CD4-positive, alpha-beta T cell (primary cell): ENCODE results near the gene TBX3. TPM values are rescaled to one million over a fixed set of nuclear protein-coding genes. Genes with fewer than 3 reads are reported as not detected.

Source experiments
- ATAC-seq: fragments of 200-7000 bp; cut with Tn5 transposase; one replicate; pipeline ENCODE4 v1.10.0; 2022; ENCODE audit warnings: mild to moderate bottlenecking; ENCODE audit not compliant: poor library complexity
- CTCF ChIA-PET: fragments of 350-600 bp; sonication (Branson Sonifier 250); formaldehyde crosslinking; loops from one replicate; lab custom pipeline; 2021; ENCODE audit warnings: antibody characterized with exemption, inconsistent platforms; lab: Charles Lee
- POLR2A ChIA-PET: fragments of 350-600 bp; sonication (Branson Sonifier 250); formaldehyde crosslinking; loops from one replicate; lab custom pipeline; 2021; ENCODE audit warnings: antibody characterized with exemption, inconsistent platforms; lab: Charles Lee
- DNase-seq, 14 experiments: peaks; one replicate each; pipeline ENCODE4 v3.0.0-alpha.2; 2013 to 2020; ENCODE audit warnings: mixed read lengths in 2 of 14
- H3K27ac ChIP-seq, 2 donors: one replicate each; pipeline versions ENCODE4 v1.5.1 to v1.7.0; 2013; ENCODE audit warnings: low read length in 2 of 2, low read depth in 1 of 2, mild to moderate bottlenecking in 1 of 2
- H3K27me3 ChIP-seq, 2 experiments: 1 replicate in 1 of 2; 2 replicates in 1 of 2; pipeline versions ENCODE4 v1.6.1 to v1.7.0; 2013; ENCODE audit warnings: low read length in 2 of 2, control low read depth in 1 of 2, mild to moderate bottlenecking in 1 of 2, moderate library complexity in 1 of 2; ENCODE audit not compliant: insufficient read depth in 2 of 2, control insufficient read depth in 1 of 2
- H3K36me3 ChIP-seq: one replicate; pipeline ENCODE4 v1.6.1; 2013; ENCODE audit warnings: low read length, control low read depth; ENCODE audit not compliant: insufficient read depth
- H3K4me1 ChIP-seq: one replicate; pipeline ENCODE4 v1.6.1; 2013; ENCODE audit warnings: low read length, control low read depth; ENCODE audit not compliant: insufficient read depth
- H3K4me3 ChIP-seq: one replicate; pipeline ENCODE4 v1.5.1; 2013; ENCODE audit warnings: mild to moderate bottlenecking, low read length, moderate library complexity
- H3K9me3 ChIP-seq, 2 experiments: 1 replicate in 1 of 2; 2 replicates in 1 of 2; pipeline versions ENCODE4 v1.6.1 to v1.7.0; 2013; ENCODE audit warnings: low read length in 2 of 2, mild to moderate bottlenecking in 2 of 2, control low read depth in 1 of 2, moderate library complexity in 1 of 2; ENCODE audit not compliant: control insufficient read depth in 1 of 2, insufficient read depth in 1 of 2
- H3K27ac Mint-ChIP-seq: one replicate; pipeline ENCODE4 v1.8.0; 2020; ENCODE audit warnings: mixed read lengths
- H3K27me3 Mint-ChIP-seq: one replicate; pipeline ENCODE4 v1.8.0; 2021; ENCODE audit warnings: mixed read lengths
- H3K36me3 Mint-ChIP-seq: one replicate; pipeline ENCODE4 v1.8.0; 2021; ENCODE audit warnings: low read depth, mixed read lengths
- H3K4me1 Mint-ChIP-seq: one replicate; pipeline ENCODE4 v1.8.0; 2021; ENCODE audit warnings: low read depth, mixed read lengths
- H3K4me3 Mint-ChIP-seq: one replicate; pipeline ENCODE4 v1.8.0; 2020; ENCODE audit warnings: mild to moderate bottlenecking, mixed read lengths
- H3K9me3 Mint-ChIP-seq: one replicate; pipeline ENCODE4 v1.8.0; 2020; ENCODE audit warnings: mixed read lengths
- CTCF ChIP-seq: fragments of 200-600 bp; IDR thresholded peaks from one replicate; pipeline ENCODE4 v1.8.0; 2022; ENCODE audit warnings: antibody characterized with exemption, mild to moderate bottlenecking
- intact Hi-C, 2 experiments: fragments of 100-400 bp; cut with DNase I in 1 of 2; cut with micrococcal nuclease in 1 of 2; formaldehyde crosslinking; loops; one replicate each; pipeline versions ENCODE4 v1.15.1 to v1.9.0; 2023 to 2025; cut with DNase I, micrococcal nuclease
- total RNA-seq, 174 experiments: library from RNA in 2 of 174; stranded (reverse) in 2 of 174; gene quantifications; one replicate each; pipeline ENCODE4 v1.2.3 and lab custom pipeline; 2021 to 2026

TBX3 gene
- total RNA-seq, 2 experiments from 2014 or later, result 0.08 TPM; not detected in 1

DNA sequence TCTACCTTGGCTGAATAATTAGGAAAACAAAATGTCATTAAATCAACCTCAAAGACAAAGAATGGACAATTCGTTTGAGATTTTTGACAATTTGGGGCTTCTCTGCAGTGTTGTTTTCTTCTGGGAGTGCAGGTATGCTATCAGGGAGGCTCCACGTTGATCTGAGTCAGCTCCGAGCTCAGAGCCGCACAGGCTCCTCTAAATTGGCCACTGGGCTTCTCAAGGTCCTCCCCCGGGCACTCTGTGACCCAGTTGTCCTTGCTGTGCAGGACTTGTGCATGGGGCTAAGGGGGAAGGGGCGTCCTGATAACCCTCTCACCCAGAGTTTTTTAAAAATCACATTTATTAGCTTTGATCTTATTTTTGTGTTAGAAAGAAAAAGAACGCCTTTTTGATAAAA, 52.7 kb downstream of the TBX3 start:
- CTCF ChIA-PET, result no interaction called here
- ATAC-seq (no peak), DNase-seq (no peak)
- H3K36me3 ChIP-seq, result no peaks in the 10 kb centered on the region
- H3K9me3 ChIP-seq, result no peaks in the 10 kb centered on the region
- H3K4me1 ChIP-seq, result no peaks in the 10 kb centered on the region
- no peak overlapping the region for H3K4me3 ChIP-seq
- H3K9me3 Mint-ChIP-seq, result no peaks in the 10 kb centered on the region
- H3K4me1 Mint-ChIP-seq, result no peaks in the 10 kb centered on the region
- no peak overlapping the region for H3K27ac ChIP-seq
- peaks cover 0 to 4% of the 10 kb centered on the region in 2 experiments for H3K27me3 ChIP-seq
- no peak for TF ChIP-seq CTCF
- intact Hi-C loops, result no loop called here
- no peak overlapping the region for H3K4me3 Mint-ChIP-seq
- H3K36me3 Mint-ChIP-seq, result no peaks in the 10 kb centered on the region
- peaks cover 6% of the 10 kb centered on the region for H3K27me3 Mint-ChIP-seq
- POLR2A ChIA-PET, result no interaction called here
- H3K27ac Mint-ChIP-seq, result no peak overlapping the region

DNA sequence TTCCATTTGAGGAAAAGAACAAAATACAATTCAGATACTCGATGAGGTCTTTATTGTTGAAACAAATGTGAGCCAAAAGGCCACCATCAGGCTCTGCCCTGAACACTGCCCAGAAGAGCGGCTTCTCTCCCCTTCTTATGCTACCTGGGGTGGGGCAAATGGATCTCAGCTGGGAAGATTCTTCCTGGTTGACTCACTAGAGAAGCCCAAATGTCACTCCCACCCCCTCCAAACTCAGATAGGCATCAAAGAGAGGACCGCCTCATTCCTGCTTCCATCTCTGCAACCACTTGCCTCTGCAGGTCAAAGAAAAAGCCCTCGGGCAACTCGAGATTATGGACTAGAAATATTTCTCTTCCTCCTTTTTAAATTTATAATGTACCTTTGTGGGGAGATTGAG, 55.8 kb downstream of the TBX3 start:
- ChIA-PET CTCF (no interaction called here), POLR2A (no interaction called here)
- DNase-seq (no peak), ATAC-seq (no peak)
- Histone ChIP-seq H3K36me3 (no peaks in the 10 kb centered on the region), H3K4me1 (no peaks in the 10 kb centered on the region), H3K4me3 (no peak overlapping the region), H3K27me3 (peaks cover 0 to 4% of the 10 kb centered on the region in 2 experiments), H3K27ac (no peak overlapping the region), H3K9me3 (no peaks in the 10 kb centered on the region)
- no peaks in the 10 kb centered on the region for H3K4me1 Mint-ChIP-seq
- H3K4me3 Mint-ChIP-seq, result no peak overlapping the region
- H3K27ac Mint-ChIP-seq, result no peak overlapping the region
- H3K27me3 Mint-ChIP-seq, result peaks cover 10% of the 10 kb centered on the region
- H3K9me3 Mint-ChIP-seq, result no peaks in the 10 kb centered on the region
- no peaks in the 10 kb centered on the region for H3K36me3 Mint-ChIP-seq
- TF ChIP-seq CTCF, result no peak
- intact Hi-C loops, result no loop called here

- ChIA-PET CTCF (interaction anchor here (1.7 kb wide), 1 partner anchor 9 kb away, joined by 5 read pairs; no protein-coding TSS in a partner anchor), POLR2A (no interaction called here)
- no peaks in the 10 kb centered on the region for H3K9me3 Mint-ChIP-seq
- no peak overlapping the region for H3K27ac Mint-ChIP-seq
- Histone ChIP-seq H3K36me3 (no peaks in the 10 kb centered on the region), H3K9me3 (no peaks in the 10 kb centered on the region), H3K27ac (no peak overlapping the region), H3K4me3 (no peak overlapping the region), H3K4me1 (no peaks in the 10 kb centered on the region), H3K27me3 (peaks cover 0 to 4% of the 10 kb centered on the region in 2 experiments)
- H3K4me1 Mint-ChIP-seq, result no peaks in the 10 kb centered on the region
- H3K36me3 Mint-ChIP-seq, result no peaks in the 10 kb centered on the region
- no peak for TF ChIP-seq CTCF
- intact Hi-C loops, result no loop called here
- DNase-seq (no peak), ATAC-seq (no peak)
- H3K27me3 Mint-ChIP-seq, result peaks cover 10% of the 10 kb centered on the region
- no peak overlapping the region for H3K4me3 Mint-ChIP-seq
Observed at GRCh38 chr12:114627393-114627792, 56.6 kb downstream of the TBX3 start.
